HEK293T (cell line): ENCODE results near the gene GIPR.

Experiments
- CTCF ChIA-PET: fragments of 350-600 bp; formaldehyde crosslinking; extraction: SDS; loops from one replicate; lab custom pipeline; 2021; ENCODE audit warnings: antibody characterized with exemption, inconsistent platforms; lab: Yijun Ruan, JAX
- POLR2A ChIA-PET: fragments of 350-600 bp; formaldehyde crosslinking; extraction: SDS; loops from one replicate; lab custom pipeline; 2020; ENCODE audit warnings: antibody characterized with exemption, inconsistent platforms; lab: Yijun Ruan, JAX
- DNase-seq: peaks from one replicate; pipeline ENCODE4 v3.0.0; 2012; ENCODE audit warnings: mixed read lengths; ENCODE audit errors: extremely low spot score
- ARNT ChIP-seq: fragments of 450-650 bp; IDR thresholded peaks from 2 replicates; pipeline ENCODE4 v1.6.1; 2017; ENCODE audit warnings: mild to moderate bottlenecking
- BHLHE40 ChIP-seq: fragments of 450-650 bp; IDR thresholded peaks from 2 replicates; pipeline ENCODE4 v1.6.1; 2016; ENCODE audit warnings: mild to moderate bottlenecking, moderate library complexity, borderline replicate concordance
- CTBP1 ChIP-seq: fragments of 450-650 bp; IDR thresholded peaks from 2 replicates; pipeline ENCODE4 v1.6.1; 2016; ENCODE audit warnings: borderline replicate concordance
- ELF4 ChIP-seq: fragments of 450-650 bp; IDR thresholded peaks from 2 replicates; pipeline ENCODE4 v1.6.1; 2017; ENCODE audit warnings: antibody characterized with exemption
- FOXA1 ChIP-seq: fragments of 450-650 bp; IDR thresholded peaks from 2 replicates; pipeline ENCODE4 v1.6.1; 2016; ENCODE audit warnings: mild to moderate bottlenecking
- FOXK2 ChIP-seq: fragments of 450-650 bp; IDR thresholded peaks from 2 replicates; pipeline ENCODE4 v1.6.1; 2016; ENCODE audit warnings: mild to moderate bottlenecking
- FOXM1 ChIP-seq: fragments of 450-650 bp; IDR thresholded peaks from 2 replicates; pipeline ENCODE4 v1.6.1; 2017; ENCODE audit warnings: mild to moderate bottlenecking, borderline replicate concordance
- HDGF ChIP-seq: fragments of 450-650 bp; IDR thresholded peaks from 2 replicates; pipeline ENCODE4 v1.6.1; 2017; ENCODE audit warnings: antibody characterized with exemption, borderline replicate concordance
- L3MBTL2 ChIP-seq: fragments of 450-650 bp; conservative IDR thresholded peaks from 2 replicates; pipeline ENCODE4 v1.6.1; 2016; ENCODE audit warnings: mild to moderate bottlenecking
- LEF1 ChIP-seq: fragments of 450-650 bp; IDR thresholded peaks from 2 replicates; pipeline ENCODE4 v1.6.1; 2017; ENCODE audit warnings: mild to moderate bottlenecking, borderline replicate concordance
- NFRKB ChIP-seq: fragments of 450-650 bp; IDR thresholded peaks from 2 replicates; pipeline ENCODE4 v1.6.1; 2016; ENCODE audit warnings: mild to moderate bottlenecking, moderate library complexity
- SP1 ChIP-seq: fragments of 450-650 bp; IDR thresholded peaks from 2 replicates; pipeline ENCODE4 v1.6.1; 2017
- SUZ12 ChIP-seq: fragments of 450-650 bp; IDR thresholded peaks from 2 replicates; pipeline ENCODE4 v1.6.1; 2016; ENCODE audit warnings: mild to moderate bottlenecking
- TARDBP ChIP-seq: fragments of 450-650 bp; IDR thresholded peaks from 2 replicates; pipeline ENCODE4 v1.6.1; 2016
- ZNF384 ChIP-seq: fragments of 450-650 bp; IDR thresholded peaks from 2 replicates; pipeline ENCODE4 v1.6.1; 2016
- TF ChIP-seq, protein P1 (sequence below): fragments of 450-650 bp; IDR thresholded peaks from 2 replicates; pipeline ENCODE4 v1.6.1; 2016

The GIPR gene

DNA sequence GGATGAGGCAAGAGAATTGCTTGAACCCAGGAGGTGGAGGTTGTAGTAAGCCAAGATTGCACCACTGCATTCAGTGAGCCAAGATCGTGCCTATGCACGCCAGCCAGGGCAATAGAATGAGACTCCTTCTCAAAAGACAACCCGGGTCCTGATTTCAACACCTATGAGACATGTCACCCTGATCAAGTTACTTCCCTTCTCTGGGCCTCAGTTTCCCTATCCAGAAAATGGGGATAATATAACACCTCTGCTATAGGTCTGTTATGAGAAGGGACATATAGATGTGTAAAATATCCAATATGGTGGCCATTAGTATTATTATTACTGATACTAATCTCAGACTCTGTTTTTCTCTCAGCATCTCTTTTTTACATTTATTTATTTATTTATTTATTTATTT is 12.9 kb upstream of the GIPR start:
- ChIA-PET CTCF (no interaction called here), POLR2A (no interaction called here)
- DNase-seq = no peak
- TF ChIP-seq LEF1 (no peak), TARDBP (no peak), ELF4 (no peak), SUZ12 (no peak), SP1 (no peak)

DNA sequence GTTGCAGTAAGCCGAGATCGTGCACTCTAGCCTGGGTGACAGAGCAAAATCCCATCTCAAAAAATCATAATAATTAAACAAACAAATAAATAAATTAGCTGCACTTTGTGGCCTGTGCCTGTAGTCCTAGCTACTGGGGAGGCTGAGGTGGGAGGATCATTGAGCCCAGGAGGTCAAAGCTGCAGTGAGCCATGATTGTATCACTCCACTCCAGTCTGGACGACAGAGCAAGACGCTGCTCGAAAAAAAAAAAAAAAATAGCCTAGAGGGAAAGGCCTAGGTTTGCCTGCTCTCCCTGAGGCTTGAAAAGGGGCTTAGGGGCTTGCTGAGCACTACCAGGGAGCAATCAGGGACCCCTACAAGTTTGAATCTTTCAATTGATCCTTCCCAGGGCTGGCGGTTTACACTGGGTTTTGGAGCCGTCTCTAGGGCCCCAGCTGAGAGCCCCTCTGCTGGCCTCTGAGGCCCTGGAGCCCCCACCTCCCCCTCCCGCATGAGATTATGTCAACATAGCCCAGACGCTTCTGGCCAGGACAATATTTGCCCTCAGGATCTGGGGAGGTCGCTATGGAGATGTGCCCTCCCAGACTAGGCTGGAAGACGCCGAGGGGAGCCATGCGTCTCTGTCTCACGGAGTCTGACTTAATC is 10.4 kb upstream of the GIPR start:
- TF ChIP-seq ELF4 (no peak), ZNF384 (peak; percentile 79)
- no peak for DNase-seq
- ChIA-PET CTCF (interaction anchor here (0.6 kb wide), 1 partner anchor 122 kb away, joined by 3 read pairs; no protein-coding TSS in a partner anchor), POLR2A (interaction anchor here (1.3 to 1.6 kb wide), 2 partner anchors 12 to 35 kb away, joined by 5 to 9 read pairs; partner anchors contain the start of gene QPCTL)

DNA sequence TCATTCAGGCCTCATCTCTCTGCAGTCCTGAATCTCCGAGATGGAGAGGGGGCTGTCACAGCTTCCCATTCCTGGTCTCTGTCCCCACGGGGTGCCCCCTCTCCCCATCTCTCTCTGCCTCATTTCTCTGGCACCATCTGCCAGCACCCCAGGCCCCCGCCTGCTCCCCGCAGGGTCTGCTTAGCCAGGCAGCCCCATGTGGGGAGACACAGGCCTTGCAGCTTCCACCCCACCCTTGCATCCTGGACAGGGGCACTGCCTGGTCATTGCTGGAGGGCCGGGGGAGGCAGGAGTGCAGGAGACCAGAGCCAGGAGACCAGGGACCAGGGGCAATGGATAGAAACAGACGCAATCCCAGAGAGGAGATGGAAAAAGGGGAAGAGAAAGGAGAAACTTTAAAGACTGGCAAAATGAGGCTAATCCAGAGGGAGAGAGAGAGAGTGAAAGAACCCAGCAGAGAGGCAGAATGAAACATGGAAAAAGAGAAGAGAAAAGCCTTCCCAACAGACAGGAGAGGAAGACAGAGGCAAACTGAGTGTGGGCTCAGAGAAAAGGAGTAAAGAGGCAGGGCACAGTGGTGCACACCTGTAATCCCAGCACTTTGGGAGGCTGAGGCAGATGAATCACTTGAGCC is 8.8 kb upstream of the GIPR start:
- POLR2A ChIA-PET = interaction anchor here (1.3 kb wide), 1 partner anchor 33 kb away, joined by 5 read pairs; the partner anchor contains the start of gene QPCTL
- no peak for DNase-seq
- CTCF ChIA-PET = no interaction called here
- TF ChIP-seq ZNF384 (no peak), LEF1 (no peak), ARNT (no peak), ELF4 (no peak), CTBP1 (no peak), SP1 (no peak), SUZ12 (no peak), TARDBP (no peak), BHLHE40 (no peak), HDGF (no peak), FOXM1 (no peak), FOXK2 (no peak), NFRKB (no peak), FOXA1 (no peak), L3MBTL2 (no peak)
- TF ChIP-seq, protein P1, sequence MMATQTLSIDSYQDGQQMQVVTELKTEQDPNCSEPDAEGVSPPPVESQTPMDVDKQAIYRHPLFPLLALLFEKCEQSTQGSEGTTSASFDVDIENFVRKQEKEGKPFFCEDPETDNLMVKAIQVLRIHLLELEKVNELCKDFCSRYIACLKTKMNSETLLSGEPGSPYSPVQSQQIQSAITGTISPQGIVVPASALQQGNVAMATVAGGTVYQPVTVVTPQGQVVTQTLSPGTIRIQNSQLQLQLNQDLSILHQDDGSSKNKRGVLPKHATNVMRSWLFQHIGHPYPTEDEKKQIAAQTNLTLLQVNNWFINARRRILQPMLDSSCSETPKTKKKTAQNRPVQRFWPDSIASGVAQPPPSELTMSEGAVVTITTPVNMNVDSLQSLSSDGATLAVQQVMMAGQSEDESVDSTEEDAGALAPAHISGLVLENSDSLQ = no peak

DNA sequence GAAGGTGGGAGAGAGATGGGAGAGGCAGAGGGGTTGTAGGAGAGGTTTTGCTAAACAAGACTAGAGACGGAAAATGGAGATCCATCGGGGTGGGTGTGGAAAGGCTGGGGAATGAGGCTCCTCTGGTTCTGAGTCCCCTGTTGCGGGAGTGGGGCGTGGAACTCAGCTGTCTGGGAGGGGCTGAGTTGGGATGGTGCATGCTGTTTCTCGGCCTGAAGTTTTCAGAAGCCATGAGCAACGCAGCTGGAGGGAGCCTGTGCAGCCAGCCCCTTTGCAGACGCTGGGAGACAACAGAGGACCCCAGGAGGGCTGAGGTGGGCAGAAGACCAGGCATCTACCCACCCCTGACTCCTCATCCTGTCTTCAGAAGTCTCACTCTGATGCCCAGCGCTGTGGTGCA is 7.4 kb upstream of the GIPR start:
- CTCF ChIA-PET = interaction anchor here (0.6 kb wide), 1 partner anchor 45 kb away, joined by 3 read pairs; no protein-coding TSS in a partner anchor
- TF ChIP-seq ELF4 (no peak), LEF1 (no peak), CTBP1 (no peak), BHLHE40 (no peak), FOXA1 (no peak), NFRKB (no peak), SUZ12 (no peak), TARDBP (no peak), SP1 (no peak), L3MBTL2 (no peak), FOXK2 (no peak), ARNT (no peak), ZNF384 (no peak), HDGF (no peak)
- TF ChIP-seq, protein P1 = no peak
- POLR2A ChIA-PET = interaction anchor here (0.8 to 1.5 kb wide), 3 partner anchors 10 to 14 kb away, joined by 3 to 4 read pairs (median 3); no protein-coding TSS in a partner anchor
- no peak for DNase-seq

DNA sequence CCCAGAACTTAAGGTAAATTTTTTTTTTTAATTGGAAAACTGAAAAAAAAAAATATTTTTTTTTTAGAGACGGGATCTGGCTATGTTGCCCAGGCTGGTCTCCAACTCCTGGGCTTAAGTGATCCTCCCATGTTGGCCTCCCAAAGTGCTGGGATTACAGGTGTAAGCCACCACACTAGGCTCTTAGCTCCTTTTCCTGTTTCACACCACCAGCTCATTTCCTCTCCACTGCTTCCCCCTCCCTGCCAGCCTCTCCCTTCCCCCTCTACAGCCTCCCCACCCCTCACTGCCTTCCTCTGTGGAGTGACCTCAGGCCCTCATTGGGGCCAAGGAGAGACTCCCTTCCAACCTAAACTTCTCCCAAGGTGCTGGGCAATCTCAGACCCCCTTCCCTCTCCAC is 4.2 kb upstream of the GIPR start:
- TF ChIP-seq CTBP1 = no peak
- TF ChIP-seq HDGF = no peak
- no peak for TF ChIP-seq SUZ12
- TF ChIP-seq, protein P1 = no peak
- TF ChIP-seq FOXA1 = no peak
- TF ChIP-seq NFRKB = no peak
- TF ChIP-seq SP1 = no peak
- TF ChIP-seq ZNF384 = no peak
- TF ChIP-seq L3MBTL2 = no peak
- no peak for TF ChIP-seq LEF1
- TF ChIP-seq ELF4 = no peak
- TF ChIP-seq FOXM1 = no peak
- no peak for TF ChIP-seq TARDBP
- TF ChIP-seq FOXK2 = no peak
- no peak for TF ChIP-seq ARNT
- TF ChIP-seq BHLHE40 = no peak
- no peak for DNase-seq
- ChIA-PET POLR2A (no interaction called here), CTCF (no interaction called here)

DNA sequence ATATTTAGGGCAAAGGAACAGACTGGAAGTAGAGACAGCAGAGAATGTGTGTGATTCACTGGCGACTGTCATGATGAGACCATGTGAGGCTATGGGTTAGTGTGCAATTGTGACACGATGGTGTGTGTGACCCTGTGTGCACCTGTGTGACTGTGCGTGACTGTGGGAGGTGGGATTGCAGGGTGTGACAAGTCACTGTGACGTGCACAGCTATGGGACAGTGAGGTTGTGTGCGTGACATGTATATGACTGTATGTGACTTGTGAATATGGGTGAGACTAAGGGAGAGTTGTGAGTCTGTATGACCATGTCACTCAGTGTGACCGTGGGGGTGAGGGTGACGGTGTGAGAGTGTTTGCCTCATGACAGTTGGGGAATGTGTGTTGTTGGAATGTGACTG is 3.4 kb upstream of the GIPR start:
- DNase-seq = no peak
- TF ChIP-seq ZNF384 (no peak), BHLHE40 (no peak), NFRKB (no peak), FOXM1 (no peak), ARNT (no peak), LEF1 (no peak), TARDBP (no peak), HDGF (no peak), ELF4 (no peak)
- TF ChIP-seq, protein P1 = no peak
- POLR2A ChIA-PET = no interaction called here
- CTCF ChIA-PET = no interaction called here
